Stimulated activated CD4-positive, alpha-beta T cell treated with anti-CD3 and anti-CD28 coated beads, TNF-alpha, amount 100 ng/mL, for 48 hours (primary cell): ENCODE measurements around the gene NT5C1A.

ENCODE experiments used
- DNase-seq, 3 donors: peaks; one replicate each; pipeline ENCODE4 v3.0.0-alpha.2; 2020; ENCODE audit warnings: low read depth in 3 of 3

NT5C1A gene

GRCh38 chr1:39689635-39690034 is 17.7 kb upstream of the NT5C1A start:
- DNase-seq = no peak

- DNase-seq = no peak
These were observed 17.3 kb upstream of the NT5C1A start for GRCh38 chr1:39689214-39689613.

- no peak for DNase-seq
These were observed 16.8 kb upstream of the NT5C1A start for GRCh38 chr1:39688706-39689105.

DNA sequence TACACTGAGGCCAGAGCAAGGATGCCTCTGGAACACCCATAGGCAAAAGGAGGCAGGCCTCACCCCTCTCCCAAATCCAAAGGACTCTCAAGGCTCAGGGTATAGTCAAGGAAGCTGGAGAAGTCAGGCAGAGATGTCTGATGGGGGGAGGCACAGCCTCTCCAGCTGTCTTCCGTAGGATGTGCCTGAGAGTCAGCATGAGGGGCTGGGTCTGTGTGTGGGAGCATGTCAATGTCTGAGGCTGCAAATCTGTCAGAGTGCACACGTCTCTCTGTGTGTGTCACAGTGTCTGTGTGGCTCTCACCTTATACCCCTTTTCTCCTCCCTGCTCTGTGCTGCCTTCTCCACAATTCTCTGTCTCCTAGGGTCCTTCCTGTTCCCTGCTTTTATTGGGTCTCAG is 15.3 kb upstream of the NT5C1A start:
- no peak for DNase-seq

DNA sequence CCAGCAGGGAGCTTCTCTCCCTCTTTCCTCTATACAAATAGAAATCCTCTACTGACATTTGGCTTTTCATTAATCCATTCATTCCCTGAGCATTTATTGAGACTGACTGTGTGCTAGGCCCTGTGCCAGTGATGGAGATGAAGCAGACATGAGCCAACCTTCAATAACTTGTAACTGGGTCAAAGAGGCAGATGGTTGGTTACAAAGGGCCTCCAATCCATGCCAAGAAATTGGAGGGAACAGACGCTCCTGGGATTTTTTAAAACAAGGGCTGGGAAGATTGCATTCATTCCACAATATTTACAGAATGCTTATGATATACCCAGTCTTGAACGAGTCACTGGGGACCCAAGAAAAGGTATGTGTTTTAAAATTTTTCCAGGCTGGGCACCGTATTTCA is 13.2 kb upstream of the NT5C1A start:
- DNase-seq = no peak

- no peak for DNase-seq
These were observed 12.4 kb upstream of the NT5C1A start for GRCh38 chr1:39684313-39684664.

DNA sequence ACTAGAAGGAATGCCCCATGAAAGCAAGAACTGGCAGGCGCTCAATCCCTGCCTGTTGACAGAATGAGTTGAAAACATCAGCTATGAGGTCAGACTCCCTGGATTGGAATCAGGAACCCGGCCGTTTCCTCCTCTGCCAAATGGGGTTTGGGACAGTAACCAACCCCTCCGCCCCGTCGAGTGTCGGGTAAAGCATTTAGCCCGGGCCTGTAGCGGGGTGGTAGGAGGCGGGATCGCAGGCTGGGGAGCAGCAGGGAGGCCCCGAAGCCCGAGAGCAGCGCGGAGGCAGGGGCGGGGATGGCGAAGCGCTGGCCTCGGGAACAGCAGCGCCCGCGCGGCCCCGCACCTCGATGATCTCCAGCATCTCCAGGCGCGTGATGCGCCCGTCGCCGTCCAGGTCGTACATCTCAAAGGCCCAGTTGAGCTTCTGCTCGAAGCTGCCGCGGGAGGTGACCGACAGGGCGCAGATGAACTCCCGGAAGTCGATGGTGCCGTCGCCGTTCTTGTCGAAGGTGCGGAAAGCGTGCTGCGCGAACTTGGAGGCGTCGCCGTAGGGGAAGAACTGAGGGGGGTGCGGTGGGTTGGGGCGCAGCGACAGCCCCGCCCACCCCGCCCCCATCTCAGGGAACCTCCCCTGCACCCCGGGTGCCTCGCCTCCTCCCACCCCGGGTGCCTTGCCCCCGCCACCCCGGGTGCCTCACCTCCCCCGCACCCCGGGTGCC is 11.8 kb upstream of the NT5C1A start:
- DNase-seq = no peak

DNA sequence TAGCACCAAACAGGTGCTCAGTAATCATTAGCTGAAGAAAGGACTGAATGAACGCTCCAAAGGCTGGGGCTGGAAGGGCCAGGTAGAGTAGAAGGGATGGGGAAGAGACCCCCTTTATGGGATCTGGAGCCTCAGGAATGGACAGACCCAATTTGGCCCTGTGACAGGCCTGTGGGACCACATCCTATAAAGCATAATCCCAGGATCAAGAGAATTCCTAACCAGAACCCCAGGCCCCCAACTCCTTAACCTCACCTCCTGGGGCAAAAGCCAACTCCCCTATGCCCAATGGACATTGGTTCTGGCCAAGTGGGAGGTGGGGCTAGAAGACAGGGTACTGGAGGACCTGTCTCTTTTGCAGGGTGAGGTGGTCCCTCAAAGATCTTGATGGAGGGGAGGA is 10.1 kb upstream of the NT5C1A start:
- no peak for DNase-seq

- DNase-seq = no peak
These were observed 9.4 kb upstream of the NT5C1A start for GRCh38 chr1:39681294-39681693.

DNA sequence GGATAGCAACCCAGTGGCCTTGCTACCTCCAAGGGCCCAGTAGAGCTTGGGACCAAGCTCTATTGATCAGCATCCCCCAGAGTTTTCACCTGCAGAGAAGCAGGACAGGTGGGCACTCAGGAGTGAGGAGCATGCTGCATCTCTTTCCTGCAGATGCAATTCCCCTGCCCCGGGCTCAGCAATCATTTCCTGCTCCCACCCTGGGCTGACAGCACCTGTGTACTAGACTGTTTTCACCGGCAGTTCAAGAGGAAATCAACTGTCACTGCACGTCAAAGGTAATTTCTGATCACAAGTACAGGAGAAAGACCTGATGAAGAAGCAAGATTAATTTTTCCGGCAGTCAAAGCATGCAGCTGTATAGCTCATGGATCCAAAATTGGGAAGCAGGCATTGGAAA is 8.8 kb upstream of the NT5C1A start:
- no peak for DNase-seq

DNA sequence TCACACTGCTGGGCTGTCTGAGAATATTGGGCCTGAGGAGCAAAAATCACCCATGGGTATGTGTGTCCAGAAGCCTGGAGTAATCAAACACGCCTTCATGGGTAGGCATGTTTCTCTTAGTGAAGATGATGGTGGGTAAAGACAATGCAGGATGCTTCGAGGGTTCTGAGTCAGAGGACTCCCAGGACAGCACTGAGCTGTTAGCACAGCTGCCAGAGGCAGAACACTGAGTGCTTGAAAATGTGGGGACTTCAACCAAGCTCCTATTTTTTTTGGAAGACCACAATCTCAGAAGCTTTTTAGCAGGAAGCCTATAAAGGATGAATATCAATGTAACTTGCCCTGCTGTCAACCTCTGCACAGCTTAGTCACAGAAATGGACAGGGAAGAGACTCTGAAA is 7.9 kb upstream of the NT5C1A start:
- DNase-seq = no peak

DNA sequence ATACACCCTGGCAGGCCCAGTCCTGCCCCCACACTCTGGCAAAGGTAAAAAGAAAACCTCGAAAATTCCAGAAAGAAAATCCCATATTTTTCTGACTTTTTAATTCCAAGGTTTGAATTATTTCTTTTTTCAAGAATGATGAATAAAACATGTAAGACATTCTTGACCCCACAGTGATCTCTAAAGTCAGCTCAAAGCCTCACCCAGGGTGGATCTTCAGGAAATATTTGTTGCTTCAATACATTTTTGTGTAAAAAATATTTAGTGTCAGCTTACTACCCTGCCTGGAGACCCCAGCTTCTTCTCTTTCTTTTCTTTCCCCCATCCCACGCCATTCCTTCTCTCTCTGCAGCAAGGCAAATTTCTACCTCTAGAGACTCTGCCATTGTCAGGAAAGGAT is 7.0 kb upstream of the NT5C1A start:
- DNase-seq = no peak

DNA sequence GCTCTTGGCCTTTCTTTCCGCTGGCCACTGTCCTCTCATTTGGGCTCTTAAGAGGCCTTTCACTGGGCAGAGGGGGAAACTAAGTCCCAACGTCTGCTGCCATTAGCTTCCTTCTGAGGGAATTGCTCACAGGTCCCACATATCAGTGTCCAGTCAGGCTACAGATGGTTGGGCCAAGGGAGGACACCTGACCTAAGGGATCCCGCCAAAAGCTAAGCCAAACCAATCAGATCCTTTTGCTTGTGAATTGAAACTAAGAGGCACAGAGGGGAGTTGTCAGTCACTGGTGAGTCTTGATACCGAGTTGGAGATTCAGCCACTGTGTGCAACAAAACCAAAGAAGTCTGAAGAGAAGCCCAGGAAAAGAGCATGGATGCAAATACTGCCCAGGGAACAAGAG is 5.7 kb upstream of the NT5C1A start:
- no peak for DNase-seq

GRCh38 chr1:39676948-39677548 is 5.1 kb upstream of the NT5C1A start:
- DNase-seq = no peak

DNA sequence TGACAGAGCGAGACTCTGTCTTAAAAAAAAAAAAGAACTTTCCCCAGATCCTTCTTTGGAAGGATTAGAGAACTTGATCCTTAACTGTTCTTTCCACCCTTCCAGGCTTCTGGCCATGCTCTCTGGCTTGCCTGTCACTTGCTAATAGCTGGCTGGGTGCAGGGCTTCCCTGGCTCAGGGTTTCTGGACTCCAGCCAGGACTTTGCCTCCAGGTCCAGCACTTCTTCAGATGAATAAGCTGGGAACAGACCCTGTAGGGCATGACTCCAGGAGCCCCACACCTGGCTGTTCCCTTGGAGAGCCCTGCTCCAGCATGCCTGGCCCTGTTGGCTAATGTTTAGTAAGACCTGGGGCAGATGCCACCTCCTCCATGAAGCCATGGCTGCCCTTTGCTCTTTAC is 3.3 kb upstream of the NT5C1A start:
- no peak for DNase-seq

DNA sequence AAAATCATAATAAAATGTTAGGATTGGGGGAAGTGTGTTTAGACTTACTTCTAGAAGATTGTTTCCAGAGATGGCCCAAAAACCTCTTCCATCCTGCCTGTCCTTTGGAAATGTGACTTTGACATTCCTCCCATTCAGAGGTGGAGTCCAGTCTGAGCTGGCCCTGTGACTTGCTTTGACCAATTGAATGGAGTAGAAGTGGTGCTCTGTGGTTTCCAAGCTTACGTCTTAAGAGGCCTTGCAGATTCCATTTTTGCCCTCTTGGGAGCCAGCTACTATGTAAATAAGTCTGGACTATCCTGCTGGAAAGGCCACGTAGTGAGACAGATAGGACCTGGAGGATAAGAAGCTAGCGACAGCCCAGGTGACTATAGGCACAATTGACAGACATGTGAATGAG is 1.3 kb upstream of the NT5C1A start:
- DNase-seq = no peak

DNA sequence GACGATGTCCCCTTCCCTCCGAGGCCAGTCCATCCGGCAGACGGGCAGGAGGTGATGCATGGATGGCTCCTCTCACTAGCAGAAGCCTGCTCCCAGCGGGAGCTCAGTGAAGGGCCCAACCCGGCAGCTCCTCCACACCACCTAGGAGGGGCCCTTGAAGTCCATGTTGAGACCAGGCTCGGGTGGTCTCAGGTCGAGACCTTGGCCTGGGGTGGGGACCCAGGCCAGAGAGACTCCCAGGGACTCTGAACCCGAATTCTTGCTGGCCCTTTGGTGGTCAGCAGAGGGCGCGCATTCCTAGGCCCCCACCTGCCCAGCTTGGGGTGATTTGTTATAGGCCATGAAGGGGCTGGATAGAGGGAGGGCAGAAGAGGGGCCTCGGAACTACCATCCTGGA is 642 bp upstream of the NT5C1A start:
- DNase-seq = no peak

GRCh38 chr1:39671433-39671792 is 494 bp downstream of the NT5C1A start:
- DNase-seq = no peak

- DNase-seq = no peak
These were observed 1.2 kb downstream of the NT5C1A start for GRCh38 chr1:39670689-39671088.

GRCh38 chr1:39668894-39669293 is 3.0 kb downstream of the NT5C1A start:
- DNase-seq = no peak

DNA sequence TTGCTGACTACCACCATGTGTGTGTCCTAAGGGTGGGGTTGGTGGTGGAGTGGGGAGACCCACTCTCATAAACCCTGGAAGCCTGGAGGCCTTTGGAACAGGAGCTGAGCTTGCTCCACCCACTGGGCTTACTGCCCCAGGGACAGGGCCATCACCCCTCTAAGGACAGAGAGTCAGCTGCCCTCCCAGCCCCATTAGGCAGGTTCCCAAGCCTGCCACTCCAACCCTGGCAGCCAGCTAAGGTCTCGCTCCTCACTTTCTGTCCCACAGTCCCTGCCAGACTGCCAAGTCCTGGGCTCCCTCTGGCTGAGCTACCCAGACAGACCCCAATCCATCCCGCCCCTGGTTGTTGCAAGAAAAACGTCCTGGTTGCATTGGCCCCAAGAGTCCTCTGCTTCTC is 3.8 kb downstream of the NT5C1A start:
- DNase-seq = no peak

GRCh38 chr1:39666772-39667171 is 5.1 kb downstream of the NT5C1A start:
- peak in 2 of 3 donors; percentile 21 to 28 for DNase-seq

DNA sequence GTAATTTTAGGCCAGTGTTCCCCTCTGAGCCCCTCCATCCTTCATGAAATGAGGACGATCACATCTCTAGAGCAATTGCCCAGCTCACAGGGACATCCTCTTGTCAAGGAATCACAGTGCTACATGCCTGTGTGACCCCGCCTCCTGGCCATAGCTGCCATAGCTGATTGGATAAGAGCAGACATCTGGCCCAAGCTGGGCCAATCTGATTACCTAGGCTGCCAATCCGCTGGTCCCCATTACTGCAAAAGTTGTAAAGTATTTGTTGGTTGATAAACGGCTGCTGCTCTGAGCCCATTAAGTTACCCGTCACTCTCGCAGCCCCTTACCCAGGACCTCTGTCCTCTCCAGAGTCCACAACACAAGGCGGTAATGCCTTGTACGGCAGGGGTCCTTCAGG is 8.3 kb downstream of the NT5C1A start:
- no peak for DNase-seq

GRCh38 chr1:39662861-39663260 is 9.0 kb downstream of the NT5C1A start:
- no peak for DNase-seq
